Measurements from ENCODE around the gene SLC26A11. TPM values are rescaled to one million over a fixed set of nuclear protein-coding genes. Genes with fewer than 3 reads are reported as not detected.

Gene SLC26A11
- total RNA-seq, 1 experiment from 2014 or later = 17.7 TPM

DNA sequence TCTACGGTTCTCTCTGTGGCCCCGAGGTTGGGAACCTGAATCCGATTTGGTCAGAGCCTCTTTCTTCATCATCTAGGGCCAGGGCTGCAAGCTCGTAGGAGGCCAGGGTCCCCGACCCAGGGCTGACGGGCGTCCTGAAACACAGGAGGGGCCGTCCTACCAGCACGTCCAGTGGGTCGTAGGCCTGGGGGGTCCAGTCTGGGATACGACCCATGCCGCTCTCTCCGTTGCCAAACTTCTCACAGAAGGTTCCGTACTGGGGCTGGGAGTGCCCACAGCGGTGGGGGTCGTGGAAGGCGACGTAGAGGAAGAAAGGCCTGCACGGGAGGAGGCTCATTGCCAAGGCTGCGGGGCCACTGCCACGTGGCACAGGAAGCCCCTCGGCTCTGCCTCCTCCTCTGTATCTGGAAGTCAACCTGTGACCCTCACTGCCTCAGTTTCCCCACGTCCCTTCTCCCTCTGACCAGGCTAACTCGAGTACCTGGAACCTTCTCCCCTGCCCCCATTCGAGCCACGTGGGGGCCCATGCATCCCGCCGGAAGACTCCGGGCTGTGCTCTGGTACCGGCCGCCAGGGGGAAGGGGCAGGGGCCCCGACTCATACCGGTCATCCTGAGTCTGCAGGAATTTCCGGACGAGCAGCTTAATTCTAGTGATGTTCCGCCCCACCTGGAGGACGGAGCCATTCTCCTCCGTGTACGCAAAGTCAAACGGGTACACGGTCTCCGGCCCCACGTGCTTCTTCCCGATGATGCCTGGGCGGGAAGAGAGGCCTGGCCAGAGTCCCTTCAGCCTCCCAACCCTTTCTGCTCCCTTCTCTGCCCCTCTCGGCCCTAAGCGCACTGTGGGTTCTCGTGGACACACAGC is 6.0 kb upstream of the SLC26A11 start:
- H3K9ac ChIP-seq (ENCODE audit: low read length) = no peak overlapping the region
- no peaks in the 10 kb centered on the region for H4K20me1 ChIP-seq (ENCODE audit: insufficient read depth)
- RAD21 ChIA-PET (ENCODE audit: low non-redundant PET in 1 of 2, low total read pairs in 2 of 2, uncharacterized antibody in 2 of 2, unreplicated experiment in 2 of 2) = no interaction called here
- CTCF ChIA-PET = no interaction called here
- no peak overlapping the region for H2AFZ ChIP-seq (ENCODE audit: low read depth, low read length, poor library complexity, severe bottlenecking)
- intact Hi-C loops (cut with micrococcal nuclease) = no loop called here
- no TSS peak for BruUV-seq (replicated peaks)
- no peak for TF ChIP-seq POLR2AphosphoS5 (IDR thresholded peaks at IDR 0.05; ENCODE audit: low read depth, low read length)
- TF ChIP-seq, protein P1, sequence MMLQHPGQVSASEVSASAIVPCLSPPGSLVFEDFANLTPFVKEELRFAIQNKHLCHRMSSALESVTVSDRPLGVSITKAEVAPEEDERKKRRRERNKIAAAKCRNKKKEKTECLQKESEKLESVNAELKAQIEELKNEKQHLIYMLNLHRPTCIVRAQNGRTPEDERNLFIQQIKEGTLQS (IDR thresholded peaks at IDR 0.05) = no peak
- TF ChIP-seq, protein P2, sequence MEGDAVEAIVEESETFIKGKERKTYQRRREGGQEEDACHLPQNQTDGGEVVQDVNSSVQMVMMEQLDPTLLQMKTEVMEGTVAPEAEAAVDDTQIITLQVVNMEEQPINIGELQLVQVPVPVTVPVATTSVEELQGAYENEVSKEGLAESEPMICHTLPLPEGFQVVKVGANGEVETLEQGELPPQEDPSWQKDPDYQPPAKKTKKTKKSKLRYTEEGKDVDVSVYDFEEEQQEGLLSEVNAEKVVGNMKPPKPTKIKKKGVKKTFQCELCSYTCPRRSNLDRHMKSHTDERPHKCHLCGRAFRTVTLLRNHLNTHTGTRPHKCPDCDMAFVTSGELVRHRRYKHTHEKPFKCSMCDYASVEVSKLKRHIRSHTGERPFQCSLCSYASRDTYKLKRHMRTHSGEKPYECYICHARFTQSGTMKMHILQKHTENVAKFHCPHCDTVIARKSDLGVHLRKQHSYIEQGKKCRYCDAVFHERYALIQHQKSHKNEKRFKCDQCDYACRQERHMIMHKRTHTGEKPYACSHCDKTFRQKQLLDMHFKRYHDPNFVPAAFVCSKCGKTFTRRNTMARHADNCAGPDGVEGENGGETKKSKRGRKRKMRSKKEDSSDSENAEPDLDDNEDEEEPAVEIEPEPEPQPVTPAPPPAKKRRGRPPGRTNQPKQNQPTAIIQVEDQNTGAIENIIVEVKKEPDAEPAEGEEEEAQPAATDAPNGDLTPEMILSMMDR (IDR thresholded peaks at IDR 0.05 in 2 of 3, conservative IDR thresholded peaks at IDR 0.05 in 1 of 3; ENCODE audit: borderline replicate concordance in 1 of 3, insufficient read depth in 1 of 3, low read depth in 2 of 3, low read length in 2 of 3) = no peak
- no peak for TF ChIP-seq EZH2phosphoT487 (IDR thresholded peaks at IDR 0.05; ENCODE audit: borderline replicate concordance)
- peaks cover 17 to 38% of the 10 kb centered on the region in 2 experiments; a peak in 3 of 4 replicates for H3K36me3 ChIP-seq (ENCODE audit: control insufficient read depth in 1 of 2, insufficient read depth in 2 of 2, low read length in 2 of 2)
- H3K9me2 ChIP-seq (ENCODE audit: insufficient read depth) = no peaks in the 10 kb centered on the region
- no peak overlapping the region for H3K4me2 ChIP-seq (ENCODE audit: low read length)
- H3K27ac ChIP-seq (ENCODE audit: low read depth, low read length) = no peak overlapping the region
- POLR2A ChIA-PET = no interaction called here
- H3K9me3 ChIP-seq (ENCODE audit: control insufficient read depth in 1 of 2, insufficient read depth in 1 of 2, low read depth in 1 of 2, low read length in 2 of 2) = no peaks in the 10 kb centered on the region
- DNase-seq (ENCODE audit: low read depth, low spot score) (no peak), ATAC-seq (no peak)
- peaks cover 8% of the 10 kb centered on the region; the same call in 1 of the 2 replicates for H3K79me2 ChIP-seq (ENCODE audit: insufficient read depth, low read length)
- H3K4me1 ChIP-seq (ENCODE audit: control insufficient read depth in 1 of 2, insufficient read depth in 2 of 2, low read length in 2 of 2) = peaks cover 3% of the 10 kb centered on the region in 2 experiments; a peak in 3 of 4 replicates
- no peaks in the 10 kb centered on the region for H3K27me3 ChIP-seq (ENCODE audit: insufficient read depth, low read length)
- no peak overlapping the region for H3K4me3 ChIP-seq (replicated peaks in 1 of 2; ENCODE audit: low read depth in 1 of 2, low read length in 2 of 2)

DNA sequence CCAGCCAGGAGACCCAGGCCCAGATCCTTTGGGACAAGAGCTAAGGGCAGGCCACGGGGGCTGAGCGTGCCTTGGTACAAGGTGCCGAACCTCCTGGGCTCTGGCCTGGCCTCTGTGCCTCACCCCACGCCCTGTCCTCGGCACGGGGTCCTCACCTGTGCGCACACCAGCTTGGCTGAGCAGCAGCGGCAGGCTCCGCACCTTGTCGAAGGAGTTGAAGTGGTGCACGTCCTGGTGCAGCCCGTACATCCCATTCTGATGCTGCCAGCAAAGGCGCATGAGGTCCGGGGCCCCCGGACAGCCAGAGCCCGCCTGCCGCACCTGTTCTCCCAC is 5.4 kb upstream of the SLC26A11 start:
- H4K20me1 ChIP-seq (ENCODE audit: insufficient read depth) = no peaks in the 10 kb centered on the region
- no peak overlapping the region for H2AFZ ChIP-seq (ENCODE audit: low read depth, low read length, poor library complexity, severe bottlenecking)
- no peak overlapping the region for H3K9ac ChIP-seq (ENCODE audit: low read length)
- H3K79me2 ChIP-seq (ENCODE audit: insufficient read depth, low read length) = peaks cover 14% of the 10 kb centered on the region
- no peaks in the 10 kb centered on the region for H3K9me2 ChIP-seq (ENCODE audit: insufficient read depth)
- H3K4me3 ChIP-seq (replicated peaks in 1 of 2; ENCODE audit: low read depth in 1 of 2, low read length in 2 of 2) = no peak overlapping the region
- DNase-seq (ENCODE audit: low read depth, low spot score) (no peak), ATAC-seq (no peak)
- H3K4me1 ChIP-seq (ENCODE audit: control insufficient read depth in 1 of 2, insufficient read depth in 2 of 2, low read length in 2 of 2) = peaks cover 4 to 7% of the 10 kb centered on the region in 2 experiments; a peak in 3 of 4 replicates
- intact Hi-C loops (cut with micrococcal nuclease) = no loop called here
- H3K4me2 ChIP-seq (ENCODE audit: low read length) = no peak overlapping the region
- peaks cover 17 to 38% of the 10 kb centered on the region in 2 experiments; a peak in 3 of 4 replicates for H3K36me3 ChIP-seq (ENCODE audit: control insufficient read depth in 1 of 2, insufficient read depth in 2 of 2, low read length in 2 of 2)
- CTCF ChIA-PET = no interaction called here
- H3K9me3 ChIP-seq (ENCODE audit: control insufficient read depth in 1 of 2, insufficient read depth in 1 of 2, low read depth in 1 of 2, low read length in 2 of 2) = no peaks in the 10 kb centered on the region
- RAD21 ChIA-PET (ENCODE audit: low non-redundant PET in 1 of 2, low total read pairs in 2 of 2, uncharacterized antibody in 2 of 2, unreplicated experiment in 2 of 2) = no interaction called here
- POLR2A ChIA-PET = no interaction called here
- BruUV-seq (replicated peaks) = no TSS peak
- H3K27me3 ChIP-seq (ENCODE audit: insufficient read depth, low read length) = no peaks in the 10 kb centered on the region
- H3K27ac ChIP-seq (ENCODE audit: low read depth, low read length) = no peak overlapping the region
- no peak for TF ChIP-seq TCF7L2 (IDR thresholded peaks at IDR 0.05; ENCODE audit: borderline replicate concordance, extremely low read depth, insufficient read depth, insufficient read length)
- no peak for TF ChIP-seq ELF1 (IDR thresholded peaks at IDR 0.05; ENCODE audit: borderline replicate concordance, low read depth)
- no peak for TF ChIP-seq POLR2A (IDR thresholded peaks at IDR 0.05; ENCODE audit: borderline replicate concordance, extremely low read depth, insufficient read depth, insufficient read length)
- no peak for TF ChIP-seq RAD21 (IDR thresholded peaks at IDR 0.05; ENCODE audit: low read depth)
- no peak for TF ChIP-seq CEBPB (IDR thresholded peaks at IDR 0.05; ENCODE audit: low read depth)
- no peak for TF ChIP-seq ZBTB33 (IDR thresholded peaks at IDR 0.05; ENCODE audit: extremely low read depth, insufficient replicate concordance, low read length)
- no peak for TF ChIP-seq FOSL1 (IDR thresholded peaks at IDR 0.05; ENCODE audit: low read depth)
- TF ChIP-seq EZH2phosphoT487 (IDR thresholded peaks at IDR 0.05; ENCODE audit: borderline replicate concordance) = no peak
- TF ChIP-seq, protein P2 (IDR thresholded peaks at IDR 0.05 in 2 of 3, conservative IDR thresholded peaks at IDR 0.05 in 1 of 3; ENCODE audit: borderline replicate concordance in 1 of 3, insufficient read depth in 1 of 3, low read depth in 2 of 3, low read length in 2 of 3) = no peak

All from HCT116 (cell line).